Common myeloid progenitor, CD34-positive (primary cell): ENCODE measurements around the gene PIM1.

Source experiments
- CTCF ChIA-PET: fragments of 350-600 bp; sonication (Branson Sonifier 250); formaldehyde crosslinking; loops from one replicate; lab custom pipeline; 2021; ENCODE audit warnings: antibody characterized with exemption; lab: Charles Lee
- POLR2A ChIA-PET: fragments of 350-600 bp; sonication (Branson Sonifier 250); formaldehyde crosslinking; loops from one replicate; lab custom pipeline; 2021; ENCODE audit warnings: antibody characterized with exemption; lab: Charles Lee
- DNase-seq, 3 donors: peaks; one replicate each; pipeline versions ENCODE4 v3.0.0 to v3.0.0-alpha.2; 2013
- H3K27ac ChIP-seq, 2 experiments: 1 replicate in 1 of 2; 2 replicates in 1 of 2; pipeline ENCODE4 v1.7.0; 2013; ENCODE audit warnings: inconsistent platforms in 2 of 2, low read length in 2 of 2, mild to moderate bottlenecking in 2 of 2, low read depth in 1 of 2, moderate library complexity in 1 of 2; ENCODE audit not compliant: severe bottlenecking in 2 of 2, insufficient read depth in 1 of 2, poor library complexity in 1 of 2
- H3K27me3 ChIP-seq, 5 experiments: replicated peaks in 2 of 5; 1 replicate in 3 of 5; 2 replicates in 2 of 5; pipeline versions ENCODE4 v1.6.1 to v1.7.0; 2013; ENCODE audit warnings: low read length in 4 of 5, mild to moderate bottlenecking in 2 of 5, moderate library complexity in 2 of 5, inconsistent platforms in 1 of 5; ENCODE audit not compliant: insufficient read depth in 5 of 5, control insufficient read depth in 4 of 5
- H3K36me3 ChIP-seq, 4 experiments: 1 replicate in 2 of 4; 2 replicates in 2 of 4; pipeline versions ENCODE4 v1.6.1 to v1.7.0; 2013; ENCODE audit warnings: low read length in 3 of 4, control low read depth in 1 of 4, mild to moderate bottlenecking in 1 of 4; ENCODE audit not compliant: control insufficient read depth in 4 of 4, insufficient read depth in 4 of 4
- H3K4me1 ChIP-seq, 4 experiments: 1 replicate in 3 of 4; 2 replicates in 1 of 4; pipeline versions ENCODE4 v1.6.1 to v1.7.1; 2013; ENCODE audit warnings: low read length in 3 of 4, mild to moderate bottlenecking in 3 of 4, control low read depth in 1 of 4, inconsistent platforms in 1 of 4, moderate library complexity in 1 of 4; ENCODE audit not compliant: control insufficient read depth in 4 of 4, insufficient read depth in 4 of 4; ENCODE audit errors: control extremely low read depth in 1 of 4
- H3K4me3 ChIP-seq, 7 experiments: 1 replicate in 4 of 7; 2 replicates in 3 of 7; pipeline versions ENCODE4 v1.5.1 to v1.7.0; 2013; ENCODE audit warnings: mild to moderate bottlenecking in 7 of 7, low read length in 6 of 7, moderate library complexity in 6 of 7, inconsistent platforms in 2 of 7, low read depth in 2 of 7, control low read depth in 1 of 7; ENCODE audit not compliant: insufficient read depth in 4 of 7, control insufficient read depth in 1 of 7; ENCODE audit errors: extremely low read depth in 1 of 7
- H3K9me3 ChIP-seq, 5 experiments: 1 replicate in 4 of 5; 2 replicates in 1 of 5; pipeline versions ENCODE4 v1.6.1 to v1.7.1; 2013; ENCODE audit warnings: low read length in 4 of 5, mild to moderate bottlenecking in 2 of 5, inconsistent platforms in 1 of 5, low read depth in 1 of 5, moderate library complexity in 1 of 5; ENCODE audit not compliant: control insufficient read depth in 4 of 5, insufficient read depth in 2 of 5; ENCODE audit errors: control extremely low read depth in 1 of 5
- WGBS: methylation state at CpG from one replicate; pipeline ENCODE4 v1.1.5; 2013; ENCODE audit not compliant: insufficient coverage; 5-methylcytosine and 5-hydroxymethylcytosine counted together

PIM1 gene

GRCh38 chr6:37131960-37132253, 38.0 kb upstream of the PIM1 start:
- peaks cover 0 to 20% (median 8%) of the 10 kb centered on the region in 4 experiments for H3K4me1 ChIP-seq
- ChIA-PET POLR2A (no interaction called here), CTCF (interaction anchor here (0.7 to 1.5 kb wide), 7 partner anchors 13 to 80 kb away, joined by 3 to 5 read pairs (median 3); no protein-coding TSS in a partner anchor)
- H3K36me3 ChIP-seq = no peaks in the 10 kb centered on the region
- H3K4me3 ChIP-seq = no peak overlapping the region
- H3K27me3 ChIP-seq = no peaks in the 10 kb centered on the region
- H3K9me3 ChIP-seq = no peaks in the 10 kb centered on the region
- DNase-seq = no peak
- H3K27ac ChIP-seq = no peak overlapping the region

GRCh38 chr6:37134036-37134395, 35.9 kb upstream of the PIM1 start:
- no peaks in the 10 kb centered on the region for H3K9me3 ChIP-seq
- CTCF ChIA-PET = interaction anchor here (1.0 kb wide), 1 partner anchor 73 kb away, joined by 4 read pairs; no protein-coding TSS in a partner anchor
- no peaks in the 10 kb centered on the region for H3K36me3 ChIP-seq
- H3K4me1 ChIP-seq = peaks cover 0 to 20% (median 8%) of the 10 kb centered on the region in 4 experiments
- WGBS = 98% methylated on average over 8 of the region's 8 CpGs
- H3K4me3 ChIP-seq = no peak overlapping the region
- no peaks in the 10 kb centered on the region for H3K27me3 ChIP-seq
- DNase-seq = no peak
- no peak overlapping the region for H3K27ac ChIP-seq
- POLR2A ChIA-PET = no interaction called here

GRCh38 chr6:37134396-37135191, 35.4 kb upstream of the PIM1 start:
- H3K9me3 ChIP-seq = no peaks in the 10 kb centered on the region
- no peaks in the 10 kb centered on the region for H3K36me3 ChIP-seq
- no peak overlapping the region for H3K4me3 ChIP-seq
- no peak overlapping the region for H3K27ac ChIP-seq
- no peaks in the 10 kb centered on the region for H3K27me3 ChIP-seq
- POLR2A ChIA-PET = no interaction called here
- CTCF ChIA-PET = interaction anchor here (1.0 kb wide), 1 partner anchor 73 kb away, joined by 4 read pairs; no protein-coding TSS in a partner anchor
- DNase-seq = no peak
- 96% methylated on average over 8 of the region's 11 CpGs for WGBS
- peaks cover 0 to 20% (median 8%) of the 10 kb centered on the region in 4 experiments for H3K4me1 ChIP-seq

- Histone ChIP-seq H3K4me3 (no peak overlapping the region), H3K27me3 (no peaks in the 10 kb centered on the region), H3K36me3 (no peaks in the 10 kb centered on the region), H3K27ac (no peak overlapping the region), H3K9me3 (no peaks in the 10 kb centered on the region), H3K4me1 (peaks cover 0 to 12% (median 2%) of the 10 kb centered on the region in 4 experiments)
- CTCF ChIA-PET = interaction anchor here (1.0 to 1.9 kb wide), 2 partner anchors 21 to 77 kb away, joined by 3 to 6 read pairs; no protein-coding TSS in a partner anchor
- DNase-seq = no peak
- 100% methylated on average over 1 of the region's 9 CpGs for WGBS
- POLR2A ChIA-PET = no interaction called here
Observed at GRCh38 chr6:37135835-37136694, 33.9 kb upstream of the PIM1 start.

- Histone ChIP-seq H3K27me3 (no peaks in the 10 kb centered on the region), H3K27ac (no peak overlapping the region)
- no peak for DNase-seq
Observed at GRCh38 chr6:37136821-37137200, 33.1 kb upstream of the PIM1 start.

GRCh38 chr6:37137201-37138090, 32.5 kb upstream of the PIM1 start:
- Histone ChIP-seq H3K4me3 (no peak overlapping the region), H3K27ac (no peak overlapping the region), H3K27me3 (no peaks in the 10 kb centered on the region), H3K4me1 (peaks cover 0 to 11% (median 1%) of the 10 kb centered on the region in 4 experiments), H3K9me3 (no peaks in the 10 kb centered on the region), H3K36me3 (no peaks in the 10 kb centered on the region)
- ChIA-PET CTCF (interaction anchor here (1.0 to 1.9 kb wide), 2 partner anchors 19 to 78 kb away, joined by 3 to 6 read pairs; no protein-coding TSS in a partner anchor), POLR2A (no interaction called here)
- no peak for DNase-seq
- 97% methylated on average over 15 of the region's 19 CpGs for WGBS

More at GRCh38 chr6:37136821-37137200, 33.1 kb upstream of the PIM1 start:
- H3K4me3 ChIP-seq = no peak overlapping the region
- H3K4me1 ChIP-seq = peaks cover 0 to 12% (median 1%) of the 10 kb centered on the region in 4 experiments
- WGBS = 97% methylated on average over 7 of the region's 7 CpGs
- H3K9me3 ChIP-seq = no peaks in the 10 kb centered on the region
- ChIA-PET CTCF (interaction anchor here (1.0 to 1.9 kb wide), 2 partner anchors 20 to 78 kb away, joined by 3 to 6 read pairs; no protein-coding TSS in a partner anchor), POLR2A (no interaction called here)
- H3K36me3 ChIP-seq = no peaks in the 10 kb centered on the region
